GM19452 (cell line): ENCODE results near the gene FAM3B.

ENCODE experiments used
- ATAC-seq: cut with Tn5 transposase; IDR thresholded peaks from one replicate; pipeline ENCODE4 v1.9.1; 2021; ENCODE audit not compliant: unreplicated experiment

The FAM3B gene

GRCh38 chr21:41317458-41317857, 857 bp downstream of the FAM3B start:
- ATAC-seq, result no peak

- ATAC-seq, result no peak
These were observed 1.6 kb downstream of the FAM3B start for GRCh38 chr21:41318218-41318617.

DNA sequence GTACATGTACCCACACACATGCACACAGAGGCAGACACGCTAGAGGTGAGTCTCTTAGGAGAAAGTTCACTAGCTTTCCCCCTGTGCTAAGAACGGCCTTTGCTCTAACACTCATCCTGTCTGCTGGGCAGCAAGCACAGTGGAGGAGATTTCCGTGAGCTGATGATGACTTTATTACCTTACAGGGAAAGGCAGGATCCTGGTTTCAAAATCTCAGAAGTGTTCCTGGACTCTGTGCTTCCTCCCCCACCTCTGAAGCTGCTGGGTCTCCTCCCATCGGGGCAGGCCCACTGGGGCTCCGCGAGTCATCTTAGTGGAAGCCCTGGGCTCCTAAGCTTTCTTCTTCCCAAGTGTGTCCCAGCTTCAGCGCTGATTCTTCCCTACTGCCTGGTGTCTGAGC, 2.7 kb downstream of the FAM3B start:
- ATAC-seq, result no peak

DNA sequence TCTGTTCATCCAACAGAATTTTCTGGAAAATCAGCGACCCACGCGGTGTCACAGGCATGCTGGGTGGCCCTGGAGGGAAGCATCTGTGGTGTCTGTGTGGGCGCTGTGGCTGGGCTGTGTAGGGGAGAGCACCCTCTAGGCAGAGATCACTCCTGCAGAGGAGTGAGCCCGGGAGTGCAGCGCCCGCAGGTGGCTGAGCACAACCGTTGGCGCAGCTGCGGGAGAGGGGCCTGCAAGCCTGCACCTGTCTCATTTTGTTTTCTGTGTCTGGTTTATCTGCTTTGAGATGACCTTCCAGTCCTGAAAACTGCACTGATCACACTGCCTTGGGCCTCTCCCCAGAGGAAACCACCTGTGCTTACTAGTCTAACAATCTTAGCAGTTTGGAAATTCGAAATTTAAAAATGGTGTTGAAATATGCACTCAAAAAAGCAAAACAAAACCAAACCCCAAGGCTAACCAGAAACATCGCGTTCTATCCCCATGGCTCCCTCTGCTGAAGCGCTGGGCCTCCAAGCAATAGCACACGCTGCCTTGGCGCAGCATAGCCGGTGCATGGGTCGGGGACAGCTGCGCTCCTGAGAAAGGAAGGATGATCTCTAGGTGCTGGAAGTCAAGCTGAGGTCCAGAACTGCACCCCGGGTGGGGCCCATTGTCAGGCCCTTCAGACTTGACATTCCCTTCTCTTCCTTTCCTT, 4.8 kb downstream of the FAM3B start:
- ATAC-seq, result no peak

DNA sequence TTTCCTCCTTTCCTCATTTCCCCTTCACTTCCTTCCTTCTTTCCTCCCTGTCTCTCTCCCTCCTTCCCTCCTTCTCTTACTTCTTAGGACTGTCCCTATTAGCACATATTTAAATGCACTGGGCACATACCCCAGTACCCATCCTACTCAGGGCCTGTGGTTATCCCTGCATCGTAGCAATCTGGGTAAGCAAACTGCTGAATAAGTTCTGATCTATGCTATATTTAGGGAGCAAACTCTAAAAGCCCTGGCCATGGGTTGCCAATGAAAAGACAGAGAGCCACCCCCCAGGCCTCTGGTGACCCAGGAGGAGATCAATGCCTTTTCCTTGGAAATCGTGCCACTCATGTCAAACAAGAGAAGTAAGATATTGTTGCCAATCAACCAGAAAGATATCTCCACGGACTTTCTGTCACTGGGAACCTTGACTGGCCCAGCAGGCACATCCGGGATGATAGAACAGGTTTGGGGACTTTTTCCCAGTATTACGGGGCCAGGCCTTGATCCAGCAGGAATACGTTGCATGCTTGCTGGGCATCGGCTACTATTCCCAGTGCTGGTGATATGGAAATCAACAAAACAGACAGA, 5.4 kb downstream of the FAM3B start:
- ATAC-seq, result no peak

GRCh38 chr21:41322496-41323382, 6.1 kb downstream of the FAM3B start:
- ATAC-seq, result no peak

DNA sequence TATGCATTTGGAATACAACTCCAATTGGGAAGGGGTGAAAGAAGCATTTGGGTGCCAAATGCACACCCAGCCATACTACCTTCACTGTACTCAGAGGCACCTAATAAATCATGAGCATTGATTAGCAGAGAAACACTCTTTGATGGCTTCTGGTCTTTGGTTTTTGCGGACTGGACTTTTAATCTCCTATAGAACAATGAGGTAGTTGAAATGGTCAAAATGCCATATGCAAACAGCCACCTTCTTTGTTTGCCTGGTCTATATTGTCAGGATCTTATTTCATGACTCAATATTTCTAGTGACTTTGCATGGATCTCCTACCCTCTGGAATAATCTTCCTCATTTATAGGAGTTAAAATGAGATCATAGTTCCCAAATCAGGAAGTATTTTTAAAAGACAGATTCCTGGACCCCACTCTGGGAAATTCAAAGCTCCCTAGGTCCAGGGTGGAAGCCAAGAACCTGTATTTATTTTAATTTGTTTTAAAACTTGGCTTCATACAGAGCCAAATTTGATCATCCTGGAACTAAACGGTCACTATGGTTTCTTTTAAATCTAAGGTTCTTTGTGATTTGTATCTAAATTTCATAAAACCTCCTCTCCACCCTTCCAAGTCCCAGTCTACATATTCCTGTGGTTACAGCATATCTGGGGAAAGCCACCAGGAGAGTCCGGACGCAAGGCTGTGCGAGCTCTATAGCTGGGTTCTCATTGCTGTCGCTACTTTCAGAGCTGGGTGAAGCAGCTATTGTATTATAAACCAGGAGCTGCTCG, 8.7 kb downstream of the FAM3B start:
- ATAC-seq, result no peak

DNA sequence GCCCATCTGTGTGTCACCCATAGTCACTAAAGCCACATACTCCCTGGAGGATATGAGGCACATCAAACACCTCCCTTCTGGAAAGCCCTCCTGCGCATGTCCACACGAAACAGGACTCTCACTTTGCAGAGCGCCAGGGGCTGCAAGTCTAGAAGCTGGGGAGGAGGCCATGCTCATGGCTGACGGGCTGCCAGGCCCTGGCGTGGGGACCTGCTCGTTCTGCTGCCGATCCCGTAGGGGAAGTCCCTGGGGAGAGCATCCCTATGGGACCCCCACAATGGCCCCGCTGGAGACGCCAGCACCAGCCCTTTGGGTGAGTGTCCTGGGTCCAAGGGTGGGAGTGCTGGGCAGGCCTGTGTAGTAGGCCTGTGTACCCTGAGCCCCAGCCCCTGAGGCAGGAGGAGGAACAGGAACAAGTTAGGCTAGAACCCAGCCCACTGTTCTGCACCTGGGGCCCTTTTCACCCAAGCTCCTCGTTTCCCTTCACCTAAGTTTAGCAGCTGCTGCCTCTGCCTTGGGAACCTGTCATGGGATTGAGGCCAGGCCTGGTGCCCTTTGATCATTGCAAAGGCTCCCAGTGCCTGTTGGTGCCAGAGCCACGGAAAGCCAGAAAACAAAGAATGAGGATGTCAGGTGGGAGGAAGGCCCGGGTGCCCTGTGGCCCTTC, 9.9 kb downstream of the FAM3B start:
- no peak for ATAC-seq

GRCh38 chr21:41327753-41328152, 11.2 kb downstream of the FAM3B start:
- ATAC-seq, result no peak

GRCh38 chr21:41328660-41329607, 12.3 kb downstream of the FAM3B start:
- ATAC-seq, result no peak

GRCh38 chr21:41333752-41334151, 17.2 kb downstream of the FAM3B start:
- ATAC-seq, result no peak

DNA sequence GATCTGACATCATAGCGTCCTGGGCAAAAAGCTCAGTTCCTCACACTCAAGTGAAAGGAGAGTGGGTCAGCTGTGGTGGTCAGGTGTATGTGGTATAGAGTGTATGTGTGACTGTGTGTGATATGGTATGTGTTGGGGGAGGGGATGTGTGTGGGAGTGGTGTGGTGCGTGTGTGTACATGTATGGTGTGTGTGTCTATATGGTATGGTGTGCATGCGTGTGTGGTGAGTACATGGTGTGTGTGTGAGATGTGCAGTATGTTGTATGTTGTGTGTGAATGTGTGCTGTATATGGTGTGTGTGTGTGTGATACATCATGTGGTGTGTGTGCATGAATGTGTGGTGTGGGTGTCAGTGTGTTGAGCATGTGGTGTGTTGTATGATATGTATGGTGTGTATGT, 20.9 kb downstream of the FAM3B start:
- ATAC-seq, result no peak

- no peak for ATAC-seq
These were observed 21.9 kb downstream of the FAM3B start for GRCh38 chr21:41338455-41338854.

DNA sequence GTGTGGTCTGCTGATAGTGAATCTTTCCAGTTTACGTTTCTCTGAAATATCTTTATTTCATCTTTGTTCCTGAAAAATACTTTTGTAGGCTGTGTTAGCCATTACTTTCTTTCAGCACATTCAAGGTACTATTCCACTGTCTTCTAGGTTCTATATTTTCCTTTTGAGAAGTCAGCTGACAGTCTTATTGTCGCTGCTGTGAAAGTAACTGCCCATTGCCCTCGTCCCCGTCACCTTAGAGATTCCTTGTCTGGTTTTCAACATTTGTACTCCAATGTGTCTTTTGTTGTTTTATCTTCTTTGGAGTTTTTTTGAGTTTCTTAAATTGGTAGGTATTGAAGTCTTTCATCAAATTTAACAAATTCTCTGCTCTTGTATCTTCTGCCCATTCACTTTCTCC, 25.4 kb downstream of the FAM3B start:
- ATAC-seq, result no peak

- ATAC-seq, result no peak
These were observed 27.5 kb downstream of the FAM3B start for GRCh38 chr21:41344146-41344545.

- no peak for ATAC-seq
These were observed 28.8 kb downstream of the FAM3B start for GRCh38 chr21:41345356-41345755.

DNA sequence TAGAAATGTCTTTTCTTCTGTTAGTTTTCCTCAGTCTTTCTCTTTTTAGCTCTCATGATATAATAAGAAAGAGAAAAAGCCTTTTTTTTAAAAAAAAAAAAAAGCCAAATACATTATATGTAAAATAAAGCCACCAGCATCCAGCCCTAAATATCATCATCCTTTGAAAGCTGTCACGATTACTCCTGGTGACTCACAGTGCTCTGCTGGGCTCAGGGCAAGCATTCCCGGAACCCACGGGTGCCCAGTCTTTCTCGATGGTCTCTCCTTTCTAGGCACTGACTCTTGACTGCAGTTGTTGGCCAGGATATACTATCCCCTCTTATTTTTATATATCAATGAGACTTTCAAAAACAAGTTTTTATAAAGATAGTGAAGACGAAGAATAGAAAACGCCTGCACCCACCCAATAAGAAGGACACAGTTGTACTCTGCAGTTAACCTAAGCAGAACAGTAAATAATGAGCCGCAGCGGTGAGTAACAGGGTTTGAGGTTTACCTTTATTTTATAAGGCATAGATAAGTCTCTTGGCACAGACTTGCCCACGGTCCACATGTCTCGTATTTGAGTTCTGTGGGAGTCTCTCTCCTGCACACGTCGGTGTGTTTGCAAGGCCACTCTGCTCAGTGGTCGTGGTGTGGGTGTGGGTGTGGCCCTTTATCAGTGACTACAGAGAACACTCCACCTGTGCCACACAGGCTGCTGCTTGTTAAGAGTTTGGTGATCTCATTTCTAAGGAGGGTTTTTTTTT, 29.5 kb downstream of the FAM3B start:
- ATAC-seq, result no peak

DNA sequence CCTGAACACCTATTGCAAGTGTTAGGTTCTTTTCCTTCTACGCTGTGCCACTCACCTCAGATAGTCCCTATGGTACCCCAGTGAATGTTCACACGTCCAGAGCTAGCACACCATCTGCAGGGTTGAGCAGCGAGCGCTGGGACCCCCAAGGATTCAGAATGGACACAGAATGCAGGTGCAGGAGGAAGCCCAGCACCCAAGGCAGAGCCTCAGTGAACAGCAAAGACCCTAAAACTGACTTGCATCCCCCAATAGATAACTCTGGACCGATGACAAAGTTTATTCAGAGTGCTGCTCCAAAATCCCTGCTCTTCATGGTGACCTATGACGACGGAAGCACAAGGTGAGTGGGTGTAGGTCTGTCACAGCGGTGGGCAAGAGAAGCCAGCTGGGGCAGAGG, 30.2 kb downstream of the FAM3B start:
- no peak for ATAC-seq

- ATAC-seq, result no peak
These were observed 31.8 kb downstream of the FAM3B start for GRCh38 chr21:41348434-41348833.
